Measurements from ENCODE around the gene STARD13.

STARD13 gene

GRCh38 chr13:33099860-33100259, 185.7 kb downstream of the STARD13 start:
- DNase-seq (ENCODE audit: low read depth in 1 of 2, low spot score in 1 of 2): no peak

- no peak for DNase-seq (ENCODE audit: low read depth in 1 of 2, low spot score in 1 of 2)
Measured at GRCh38 chr13:33096886-33097605, 188.5 kb downstream of the STARD13 start.

GRCh38 chr13:33092073-33092987, 193.2 kb downstream of the STARD13 start:
- DNase-seq (ENCODE audit: low read depth in 1 of 2, low spot score in 1 of 2): no peak

DNA sequence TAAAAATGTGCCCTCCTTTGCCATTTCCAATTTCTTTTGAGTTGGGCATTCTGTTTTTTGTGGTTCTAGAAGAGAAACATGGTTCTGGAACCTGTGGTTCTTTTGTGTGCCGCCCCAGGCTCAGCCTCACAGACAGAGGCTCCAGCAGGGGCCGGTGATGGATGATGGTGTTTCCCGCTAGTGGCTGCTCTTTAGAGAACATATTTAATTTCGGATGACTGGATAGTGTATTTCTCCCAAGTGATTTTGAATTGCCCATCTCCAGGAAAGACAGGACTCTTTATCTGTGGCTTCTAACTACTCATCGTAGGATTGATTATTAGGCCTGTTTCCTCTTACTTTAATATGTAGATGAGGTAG, 194.2 kb downstream of the STARD13 start:
- no peak for DNase-seq (ENCODE audit: low read depth in 1 of 2, low spot score in 1 of 2)

GRCh38 chr13:33090755-33091414, 194.7 kb downstream of the STARD13 start:
- DNase-seq (ENCODE audit: low read depth in 1 of 2, low spot score in 1 of 2): no peak

GRCh38 chr13:33089311-33089710, 196.2 kb downstream of the STARD13 start:
- no peak for DNase-seq (ENCODE audit: low read depth in 1 of 2, low spot score in 1 of 2)

DNA sequence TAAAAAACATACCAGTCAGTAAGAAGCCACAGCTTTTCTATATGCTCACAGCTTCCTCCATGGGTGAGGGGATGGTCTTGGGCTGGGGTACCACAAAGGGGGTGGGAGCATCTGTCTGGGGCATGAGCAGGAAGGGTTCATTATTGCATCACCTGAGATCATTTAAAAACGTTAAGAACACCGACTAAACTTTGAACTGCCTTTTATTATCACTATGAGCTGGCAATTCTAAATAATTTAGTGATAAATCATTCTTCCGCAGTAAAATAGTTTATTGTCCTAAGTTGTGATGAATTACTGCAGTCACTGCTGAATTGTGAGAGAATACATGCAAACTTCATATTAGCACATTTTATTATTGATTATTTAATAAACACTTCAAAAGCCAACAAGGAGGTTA, 197.8 kb downstream of the STARD13 start:
- DNase-seq (ENCODE audit: low read depth in 1 of 2, low spot score in 1 of 2): no peak

DNA sequence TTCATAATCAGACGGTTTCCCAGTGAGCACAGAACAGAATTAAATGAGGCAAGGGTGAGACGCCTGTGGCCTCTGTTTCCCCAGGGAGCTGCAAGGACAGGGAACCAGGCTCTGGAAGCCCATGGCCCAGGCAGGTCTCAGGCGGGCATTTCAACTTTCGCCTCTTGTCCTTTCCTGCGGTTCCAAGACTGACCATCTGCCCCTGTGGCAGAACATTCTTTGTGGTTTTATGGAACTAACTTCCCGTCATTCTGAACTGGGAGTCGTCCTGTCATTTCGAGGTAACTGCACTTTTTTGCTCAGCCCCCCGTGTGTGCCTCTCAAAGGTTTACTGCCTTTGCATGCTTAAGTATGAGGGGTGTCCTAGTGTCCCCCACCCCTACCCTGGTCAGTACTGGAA, 198.5 kb downstream of the STARD13 start:
- no peak for DNase-seq (ENCODE audit: low read depth in 1 of 2, low spot score in 1 of 2)

DNA sequence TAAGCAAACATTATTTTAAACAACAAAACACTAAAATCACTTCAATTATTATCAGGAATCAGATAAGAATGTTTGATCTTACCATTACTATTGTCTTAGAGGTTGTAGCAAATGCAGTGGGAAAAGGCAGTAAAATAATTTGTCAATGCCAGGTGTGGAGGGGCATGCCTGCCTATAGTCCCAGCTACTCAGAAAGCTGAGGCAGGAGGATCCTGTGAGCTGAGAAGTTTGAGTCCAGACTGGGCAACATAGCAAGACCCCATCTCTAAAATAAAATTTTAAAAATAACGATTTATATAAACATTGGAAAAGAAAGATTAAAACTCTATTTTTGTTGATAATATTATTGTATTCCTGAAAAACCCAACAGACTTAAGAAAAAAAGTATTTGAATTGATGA, 202.5 kb downstream of the STARD13 start:
- no peak for DNase-seq (ENCODE audit: low read depth in 1 of 2, low spot score in 1 of 2)

DNA sequence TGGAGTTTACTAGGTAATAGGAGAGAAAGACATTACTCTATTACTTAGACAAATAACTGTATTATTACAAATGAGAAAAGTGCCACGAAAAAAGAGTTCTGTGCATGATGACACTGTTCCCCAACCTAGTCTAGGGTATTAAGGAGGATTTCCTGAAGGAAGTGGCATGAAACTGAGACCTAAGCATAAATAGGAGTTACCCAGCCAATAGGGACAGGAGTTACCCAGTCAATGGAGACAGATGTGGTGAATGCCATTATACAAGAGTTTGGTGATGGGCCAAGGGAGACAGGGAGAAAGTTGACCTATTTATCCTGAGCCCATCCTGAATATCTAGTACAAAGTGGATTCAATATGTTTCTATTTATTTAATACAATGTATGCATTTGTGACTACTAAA, 203.9 kb downstream of the STARD13 start:
- DNase-seq (ENCODE audit: low read depth in 1 of 2, low spot score in 1 of 2): no peak

DNA sequence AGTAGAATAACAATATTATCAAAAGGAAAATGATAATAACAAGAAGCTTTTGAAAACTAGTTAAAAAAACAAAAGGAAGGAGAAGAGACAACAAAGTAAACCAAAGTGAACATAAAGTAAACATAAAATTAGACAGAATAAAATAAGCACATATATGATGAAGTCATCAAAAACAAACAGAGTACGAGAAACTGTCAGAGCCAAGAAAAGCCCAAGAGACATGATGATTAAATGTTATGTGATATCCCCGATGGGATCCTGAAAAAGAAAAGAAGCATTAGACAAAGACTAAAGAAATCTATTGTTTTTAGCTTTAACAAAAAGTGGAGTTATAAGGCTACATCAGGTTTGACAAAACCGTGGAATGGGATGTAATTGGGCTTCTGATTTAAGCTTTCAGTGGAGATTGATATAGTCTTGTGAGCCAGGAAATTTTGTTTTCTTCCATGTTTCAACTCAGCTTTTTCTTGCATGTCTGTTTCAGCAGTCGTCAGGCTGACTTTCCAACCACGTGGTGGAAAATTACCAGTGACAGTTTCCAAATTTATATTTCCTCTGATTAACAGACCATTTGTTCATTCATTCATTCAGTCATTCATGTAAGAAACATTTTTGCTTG, 204.5 kb downstream of the STARD13 start:
- no peak for DNase-seq (ENCODE audit: low read depth in 1 of 2, low spot score in 1 of 2)

DNA sequence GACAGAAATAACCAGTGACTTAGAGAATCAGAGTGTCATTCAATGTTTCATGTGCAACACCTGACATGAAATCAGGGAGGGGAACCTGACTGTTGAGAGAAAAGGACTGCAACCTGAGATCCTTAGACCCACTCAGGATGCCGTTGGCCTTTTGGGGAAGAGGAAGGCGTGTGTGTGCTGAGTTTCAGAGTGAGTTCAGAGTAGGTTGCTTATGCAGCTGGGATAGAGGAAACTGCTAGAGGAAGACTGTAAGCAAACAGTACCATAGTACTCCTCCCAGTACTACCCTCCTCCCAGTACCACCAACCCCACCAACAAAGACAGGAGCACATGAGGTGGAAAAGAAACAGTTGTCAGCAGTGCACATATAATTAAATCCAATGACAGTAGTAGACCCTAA, 205.6 kb downstream of the STARD13 start:
- DNase-seq (ENCODE audit: low read depth in 1 of 2, low spot score in 1 of 2): no peak

GRCh38 chr13:33078263-33078662, 207.3 kb downstream of the STARD13 start:
- DNase-seq (ENCODE audit: low read depth in 1 of 2, low spot score in 1 of 2): no peak

- DNase-seq (ENCODE audit: low read depth in 1 of 2, low spot score in 1 of 2): no peak
Measured at GRCh38 chr13:33076001-33076992, 209.3 kb downstream of the STARD13 start.

- no peak for DNase-seq (ENCODE audit: low read depth in 1 of 2, low spot score in 1 of 2)
Measured at GRCh38 chr13:33073338-33073737, 212.2 kb downstream of the STARD13 start.

DNA sequence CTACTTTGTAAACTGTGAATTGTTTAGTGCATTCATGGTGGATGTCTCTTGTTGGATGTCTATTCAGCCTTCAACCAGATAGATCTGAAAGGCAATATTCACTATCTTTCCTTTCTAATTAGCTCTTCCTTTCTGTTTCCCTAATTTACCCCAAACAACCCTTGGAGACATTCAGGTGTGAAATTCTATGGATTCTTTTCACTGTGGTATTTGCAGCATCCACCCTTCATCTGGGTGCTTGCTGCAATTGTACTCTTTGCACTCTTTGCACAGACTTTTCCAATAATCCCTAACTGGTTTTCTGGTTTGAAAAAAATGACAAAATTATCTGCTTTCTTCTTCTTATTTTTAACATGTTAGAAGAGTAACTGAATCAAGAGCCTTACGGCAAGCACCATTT, 212.8 kb downstream of the STARD13 start:
- DNase-seq (ENCODE audit: low read depth in 1 of 2, low spot score in 1 of 2): no peak

GRCh38 chr13:33072282-33072681, 213.3 kb downstream of the STARD13 start:
- no peak for DNase-seq (ENCODE audit: low read depth in 1 of 2, low spot score in 1 of 2)

DNA sequence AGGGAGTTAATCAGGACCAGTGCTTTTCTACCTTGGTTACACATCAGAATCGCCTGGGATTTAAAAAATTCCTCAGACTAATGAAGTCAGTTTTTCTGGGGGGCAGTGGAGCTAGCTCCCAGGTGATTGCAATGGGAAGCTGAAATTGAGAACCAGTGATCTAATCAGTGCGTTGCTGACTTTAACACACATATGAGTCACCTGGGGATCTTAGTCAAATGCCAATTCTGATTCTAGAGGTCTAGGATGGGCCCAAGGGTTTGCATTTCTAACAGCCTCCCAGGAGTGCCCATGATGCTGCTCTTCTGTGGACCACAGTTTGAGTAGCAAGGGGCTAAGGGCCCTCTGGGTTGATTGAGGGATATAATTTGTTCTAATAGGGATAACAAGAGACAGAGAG, 214.8 kb downstream of the STARD13 start:
- no peak for DNase-seq (ENCODE audit: low read depth in 1 of 2, low spot score in 1 of 2)

GRCh38 chr13:33069365-33069764, 216.2 kb downstream of the STARD13 start:
- DNase-seq (ENCODE audit: low read depth in 1 of 2, low spot score in 1 of 2): no peak

GRCh38 chr13:33066329-33066728, 219.2 kb downstream of the STARD13 start:
- DNase-seq (ENCODE audit: low read depth in 1 of 2, low spot score in 1 of 2): no peak
